Neural cell (in vitro differentiated cells): ENCODE measurements around the gene AUNIP. TPM values are rescaled to one million over a fixed set of nuclear protein-coding genes. Genes with fewer than 3 reads are reported as not detected.
A peak's percentile ranks its signal among the peaks of the same experiment; 100 is the strongest.

Experiments used
- H2AFZ ChIP-seq: fragments of 200-600, 300-800 bp; sonication (generic), shearing (Covaris generic); 2 replicates; pipeline ENCODE4 v1.6.0; 2014; ENCODE audit warnings: low read depth, mild to moderate bottlenecking, antibody characterized with exemption, low read length, moderate library complexity
- H3F3A ChIP-seq: fragments of 200-600 bp; shearing (Covaris generic); 2 replicates; pipeline ENCODE4 v1.6.1; 2016; ENCODE audit warnings: mild to moderate bottlenecking, moderate library complexity, mixed read lengths, antibody characterized with exemption, low read length; ENCODE audit not compliant: insufficient read depth, poor library complexity, severe bottlenecking
- H3K27ac ChIP-seq: fragments of 200-600, 300-800 bp; sonication (generic), shearing (Covaris generic); 2 replicates; pipeline ENCODE4 v1.5.1; 2014; ENCODE audit warnings: mild to moderate bottlenecking, low read length, moderate library complexity
- H3K27me3 ChIP-seq: fragments of 300-800, 200-600 bp; sonication (generic), shearing (Covaris generic); 2 replicates; pipeline ENCODE4 v1.6.0; 2014; ENCODE audit warnings: mild to moderate bottlenecking, low read depth, low read length, moderate library complexity; ENCODE audit not compliant: insufficient read depth
- H3K36me3 ChIP-seq: fragments of 300-800, 200-600 bp; sonication (generic), shearing (Covaris generic); 2 replicates; pipeline ENCODE4 v1.5.1; 2014; ENCODE audit warnings: mild to moderate bottlenecking, antibody characterized with exemption, low read length, moderate library complexity; ENCODE audit not compliant: insufficient read depth
- H3K4me2 ChIP-seq: fragments of 300-800, 200-600 bp; sonication (generic), shearing (Covaris generic); 2 replicates; pipeline ENCODE4 v1.6.0; 2014; ENCODE audit warnings: mild to moderate bottlenecking, low read length
- H3K4me3 ChIP-seq: fragments of 300-800, 200-600 bp; sonication (generic), shearing (Covaris generic); 2 replicates; pipeline ENCODE4 v1.5.1; 2014; ENCODE audit warnings: mild to moderate bottlenecking, low read length, moderate library complexity
- H3K79me2 ChIP-seq: fragments of 200-600 bp; shearing (Covaris generic); replicated peaks from 2 replicates; pipeline ENCODE4 v1.6.0; 2014; ENCODE audit warnings: mild to moderate bottlenecking, low read length, moderate library complexity; ENCODE audit not compliant: insufficient read depth
- H3K9ac ChIP-seq: fragments of 300-800, 200-600 bp; sonication (generic), shearing (Covaris generic); 2 replicates; pipeline ENCODE4 v1.6.1; 2016; ENCODE audit warnings: mild to moderate bottlenecking, low read length, mixed read lengths
- H3K9me2 ChIP-seq: fragments of 200-600 bp; shearing (Covaris generic); 2 replicates; pipeline ENCODE4 v1.6.1; 2016; ENCODE audit warnings: mild to moderate bottlenecking, low read length, mixed read lengths; ENCODE audit not compliant: insufficient read depth
- H3K9me3 ChIP-seq: fragments of 200-600, 300-800 bp; sonication (generic), shearing (Covaris generic); 2 replicates; pipeline ENCODE4 v1.6.1; 2016; ENCODE audit warnings: mild to moderate bottlenecking, mixed run types, low read length, moderate library complexity, mixed read lengths
- H4K20me1 ChIP-seq: fragments of 200-600 bp; shearing (Covaris generic); 2 replicates; pipeline ENCODE4 v1.6.1; 2016; ENCODE audit warnings: mild to moderate bottlenecking, mixed run types; ENCODE audit not compliant: insufficient read depth
- CTCF ChIP-seq: fragments of 450-650 bp; IDR thresholded peaks from 2 replicates; pipeline ENCODE4 v1.5.1; 2014; ENCODE audit warnings: antibody characterized with exemption, mild to moderate bottlenecking, moderate library complexity; ENCODE audit not compliant: poor library complexity, severe bottlenecking
- EP300 ChIP-seq: fragments of 450-650 bp; conservative IDR thresholded peaks from 2 replicates; pipeline ENCODE4 v1.6.1; 2014; ENCODE audit warnings: antibody characterized with exemption, mild to moderate bottlenecking, moderate library complexity; ENCODE audit not compliant: poor library complexity, severe bottlenecking
- EZH2 ChIP-seq: fragments of 200-600, 300-800 bp; shearing (Covaris generic), sonication (generic); IDR thresholded peaks from 2 replicates; pipeline ENCODE4 v1.6.1; 2014; ENCODE audit warnings: antibody characterized with exemption, low read length, borderline replicate concordance, mild to moderate bottlenecking; ENCODE audit not compliant: insufficient read depth, poor library complexity, severe bottlenecking
- MXI1 ChIP-seq: fragments of 450-650 bp; conservative IDR thresholded peaks from 2 replicates; pipeline ENCODE4 v1.6.1; 2014; ENCODE audit warnings: antibody characterized with exemption, mild to moderate bottlenecking; ENCODE audit not compliant: poor library complexity, severe bottlenecking
- POLR2AphosphoS5 ChIP-seq: IDR thresholded peaks from 2 replicates; pipeline ENCODE4 v1.6.1; 2012
- RAD21 ChIP-seq: fragments of 450-650 bp; conservative IDR thresholded peaks from 2 replicates; pipeline ENCODE4 v1.6.1; 2014; ENCODE audit warnings: antibody characterized with exemption, mild to moderate bottlenecking, moderate library complexity
- SMC3 ChIP-seq: fragments of 450-650 bp; conservative IDR thresholded peaks from 2 replicates; pipeline ENCODE4 v1.6.1; 2014; ENCODE audit warnings: antibody characterized with exemption, mild to moderate bottlenecking, moderate library complexity; ENCODE audit not compliant: poor library complexity
- TAF1 ChIP-seq: IDR thresholded peaks from 2 replicates; pipeline ENCODE4 v1.6.1; 2012; ENCODE audit warnings: low read depth
- polyA plus RNA-seq: library from polyadenylated mRNA; depleted of rRNA; stranded (reverse); fragments of >200 nt; gene quantifications from 2 replicates; pipeline ENCODE4 v1.2.3, GENCODE V29; 2014
- TF ChIP-seq, protein P1 (sequence below): IDR thresholded peaks from 2 replicates; pipeline ENCODE4 v1.6.1; 2012; ENCODE audit warnings: borderline replicate concordance

The AUNIP gene
- polyA plus RNA-seq, 1 donor from 2014 or later = 0.48 TPM

- TF ChIP-seq EZH2 (no peak), TAF1 (no peak), POLR2AphosphoS5 (no peak), MXI1 (no peak), RAD21 (no peak), CTCF (no peak), EP300 (no peak), SMC3 (no peak)
- TF ChIP-seq, protein P1, sequence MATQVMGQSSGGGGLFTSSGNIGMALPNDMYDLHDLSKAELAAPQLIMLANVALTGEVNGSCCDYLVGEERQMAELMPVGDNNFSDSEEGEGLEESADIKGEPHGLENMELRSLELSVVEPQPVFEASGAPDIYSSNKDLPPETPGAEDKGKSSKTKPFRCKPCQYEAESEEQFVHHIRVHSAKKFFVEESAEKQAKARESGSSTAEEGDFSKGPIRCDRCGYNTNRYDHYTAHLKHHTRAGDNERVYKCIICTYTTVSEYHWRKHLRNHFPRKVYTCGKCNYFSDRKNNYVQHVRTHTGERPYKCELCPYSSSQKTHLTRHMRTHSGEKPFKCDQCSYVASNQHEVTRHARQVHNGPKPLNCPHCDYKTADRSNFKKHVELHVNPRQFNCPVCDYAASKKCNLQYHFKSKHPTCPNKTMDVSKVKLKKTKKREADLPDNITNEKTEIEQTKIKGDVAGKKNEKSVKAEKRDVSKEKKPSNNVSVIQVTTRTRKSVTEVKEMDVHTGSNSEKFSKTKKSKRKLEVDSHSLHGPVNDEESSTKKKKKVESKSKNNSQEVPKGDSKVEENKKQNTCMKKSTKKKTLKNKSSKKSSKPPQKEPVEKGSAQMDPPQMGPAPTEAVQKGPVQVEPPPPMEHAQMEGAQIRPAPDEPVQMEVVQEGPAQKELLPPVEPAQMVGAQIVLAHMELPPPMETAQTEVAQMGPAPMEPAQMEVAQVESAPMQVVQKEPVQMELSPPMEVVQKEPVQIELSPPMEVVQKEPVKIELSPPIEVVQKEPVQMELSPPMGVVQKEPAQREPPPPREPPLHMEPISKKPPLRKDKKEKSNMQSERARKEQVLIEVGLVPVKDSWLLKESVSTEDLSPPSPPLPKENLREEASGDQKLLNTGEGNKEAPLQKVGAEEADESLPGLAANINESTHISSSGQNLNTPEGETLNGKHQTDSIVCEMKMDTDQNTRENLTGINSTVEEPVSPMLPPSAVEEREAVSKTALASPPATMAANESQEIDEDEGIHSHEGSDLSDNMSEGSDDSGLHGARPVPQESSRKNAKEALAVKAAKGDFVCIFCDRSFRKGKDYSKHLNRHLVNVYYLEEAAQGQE = no peak
- Histone ChIP-seq H3K9me3 (no peaks in the 10 kb centered on the region), H3K4me3 (peak overlapping the region; percentile 90), H2AFZ (no peak overlapping the region), H3K79me2 (peaks cover 81% of the 10 kb centered on the region), H3K36me3 (peaks cover 30% of the 10 kb centered on the region), H3K27ac (no peak overlapping the region), H3K9ac (peak overlapping the region; percentile 21), H4K20me1 (peaks cover 57% of the 10 kb centered on the region), H3F3A (peaks cover 6% of the 10 kb centered on the region), H3K4me2 (peak overlapping the region; percentile 7), H3K9me2 (no peaks in the 10 kb centered on the region), H3K27me3 (no peaks in the 10 kb centered on the region)
These were observed 41.0 kb upstream of the AUNIP start for GRCh38 chr1:25900219-25900618.

DNA sequence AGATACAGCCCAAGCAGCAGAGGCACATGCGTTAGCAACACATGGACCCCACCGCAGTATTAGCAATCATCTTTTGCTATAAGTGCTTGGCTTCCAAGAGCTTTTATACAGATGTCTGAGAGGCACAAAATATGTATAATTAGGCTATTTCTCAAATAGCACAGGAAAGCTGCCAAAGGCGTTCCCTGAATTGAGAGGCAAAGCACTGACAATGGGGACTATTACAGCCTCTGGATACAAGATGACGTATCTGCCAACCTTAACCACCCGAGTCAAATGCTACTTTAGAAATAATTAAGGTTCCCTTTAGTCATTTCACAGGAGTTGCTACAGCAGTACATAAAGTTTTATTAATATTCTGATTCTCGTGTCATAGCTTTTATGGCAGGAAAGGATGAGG lies 40.5 kb upstream of the AUNIP start:
- Histone ChIP-seq H3K4me3 (peak overlapping the region; percentile 90), H3K9ac (peak overlapping the region; percentile 21), H3F3A (peaks cover 6% of the 10 kb centered on the region), H3K79me2 (peaks cover 76% of the 10 kb centered on the region), H2AFZ (no peak overlapping the region), H3K9me2 (no peaks in the 10 kb centered on the region), H4K20me1 (peaks cover 59% of the 10 kb centered on the region), H3K36me3 (peaks cover 30% of the 10 kb centered on the region), H3K27ac (no peak overlapping the region), H3K4me2 (no peak overlapping the region), H3K27me3 (no peaks in the 10 kb centered on the region), H3K9me3 (no peaks in the 10 kb centered on the region)
- TF ChIP-seq CTCF = no peak
- TF ChIP-seq MXI1 = peak; percentile 41
- no peak for TF ChIP-seq SMC3
- TF ChIP-seq, protein P1 = no peak
